Measurements from ENCODE around the gene AP3S2.
"Not testable (repeated sequence)": the region's sequence is repeated elsewhere in the genome, so short reads cannot be mapped to it uniquely, and the experiment has no call there.

The AP3S2 gene

DNA sequence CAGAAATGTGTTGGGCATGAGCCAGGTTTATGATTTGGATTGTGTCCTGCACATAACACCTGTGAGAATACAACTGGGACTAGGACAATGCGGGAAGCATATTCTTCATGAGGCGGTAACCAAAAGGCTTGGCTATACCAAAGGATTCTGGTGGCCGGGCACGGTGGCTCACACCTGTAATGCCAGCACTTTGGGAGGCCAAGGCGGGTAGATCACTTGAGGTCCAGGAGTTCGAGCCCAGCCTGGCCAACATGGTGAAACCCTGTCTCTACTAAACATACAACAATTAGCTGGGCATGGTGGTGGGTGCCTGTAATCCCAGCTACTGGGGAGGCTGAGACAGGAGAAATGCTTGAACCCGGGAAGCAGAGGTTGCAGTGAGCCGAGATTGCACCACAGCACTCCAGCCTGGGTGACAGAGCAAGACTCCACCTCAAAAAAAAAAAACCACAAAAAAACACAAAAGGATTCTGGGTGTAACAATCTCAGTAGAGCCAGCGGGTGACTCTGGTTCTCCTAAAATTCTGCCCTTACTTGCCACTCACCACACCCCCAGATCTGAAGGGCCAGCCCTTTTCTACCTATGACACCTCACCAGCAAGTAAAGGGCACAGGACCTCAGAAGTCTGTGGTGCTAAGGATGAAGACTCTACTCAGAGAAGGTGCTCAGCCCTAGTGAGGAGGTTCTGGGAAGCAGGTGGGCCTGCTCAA is 59.2 kb downstream of the AP3S2 start:
- DNase-seq (ENCODE audit: low read depth in 2 of 2), result not testable (repeated sequence)

DNA sequence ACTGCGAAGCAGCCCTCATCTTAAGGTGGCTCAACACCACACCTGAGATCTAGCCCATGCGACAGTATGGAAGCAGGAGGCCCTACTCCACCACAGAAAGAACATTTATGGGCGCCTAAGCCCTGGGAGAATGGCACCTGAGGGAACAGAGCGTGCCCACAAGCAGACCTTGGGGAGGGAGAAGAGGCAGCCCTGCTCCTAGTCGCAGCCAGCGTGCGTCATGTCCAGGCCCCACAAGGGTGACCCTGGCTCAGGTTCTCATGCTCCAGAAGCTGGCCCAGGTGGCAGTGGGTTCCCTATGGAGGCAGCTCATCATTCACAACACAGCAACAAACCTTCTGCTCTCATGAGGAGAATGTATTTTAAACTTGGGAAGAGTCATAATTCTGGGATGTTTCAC is 59.8 kb downstream of the AP3S2 start:
- no peak for DNase-seq (ENCODE audit: low read depth in 2 of 2)

DNA sequence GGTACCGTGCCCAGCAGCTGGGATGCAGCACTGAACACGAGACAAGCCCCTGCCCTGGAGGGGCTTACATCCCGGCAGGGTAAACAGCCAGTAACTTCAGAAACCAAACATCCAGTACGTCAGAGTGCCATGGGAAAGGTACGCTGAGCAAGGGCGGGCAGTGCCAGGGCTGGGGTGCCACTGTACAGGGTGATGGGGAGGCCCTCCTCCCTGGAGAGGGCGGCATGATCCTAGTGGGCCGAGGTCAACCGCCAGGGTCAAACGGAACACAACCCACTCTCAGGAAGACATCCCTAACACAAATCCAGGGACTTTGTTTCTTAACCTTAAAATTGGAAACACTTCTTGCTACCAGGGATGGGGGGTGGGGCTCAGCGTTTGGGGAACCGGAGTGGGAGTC is 63.2 kb downstream of the AP3S2 start:
- DNase-seq (ENCODE audit: low read depth in 2 of 2), result no peak

DNA sequence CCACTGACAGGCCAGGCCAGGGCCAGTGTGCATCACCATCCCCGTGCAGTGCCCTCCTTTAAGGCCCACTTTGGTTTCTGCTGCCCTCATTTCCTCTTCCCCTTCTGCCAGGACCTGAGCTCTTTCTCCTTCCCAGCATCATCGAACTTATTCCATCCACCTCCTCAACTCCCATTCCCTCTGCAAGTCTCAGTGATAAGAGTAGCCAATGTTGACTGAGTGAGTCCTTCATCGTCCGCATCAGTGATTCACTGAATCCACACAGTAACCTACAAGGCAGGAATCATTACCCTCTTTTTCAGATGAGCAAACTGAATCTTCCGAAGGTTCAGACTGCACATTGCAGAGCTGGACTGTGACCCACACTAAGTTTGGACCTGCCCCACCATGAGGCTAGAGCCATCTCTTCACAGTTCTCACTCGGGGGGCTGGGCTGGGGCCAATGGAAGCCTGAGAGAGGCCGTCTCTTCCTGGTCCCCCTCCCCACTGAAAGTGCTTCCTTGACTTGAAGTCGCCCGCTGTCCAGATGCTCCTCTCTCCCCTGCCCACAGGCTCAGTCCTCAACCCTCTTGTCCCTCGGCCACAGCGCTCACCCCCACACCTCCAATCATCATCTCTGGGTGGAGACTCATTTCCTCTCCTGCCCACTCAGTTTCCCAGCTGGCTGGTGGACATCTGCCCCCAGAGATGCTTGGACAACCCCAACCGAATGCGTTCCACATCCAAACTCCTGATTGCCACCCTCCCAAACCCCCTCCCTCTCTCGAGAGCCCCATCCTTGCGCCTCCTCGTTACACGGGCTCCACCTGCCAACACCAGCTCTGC is 64.0 kb downstream of the AP3S2 start:
- DNase-seq (ENCODE audit: low read depth in 2 of 2), result no peak

DNA sequence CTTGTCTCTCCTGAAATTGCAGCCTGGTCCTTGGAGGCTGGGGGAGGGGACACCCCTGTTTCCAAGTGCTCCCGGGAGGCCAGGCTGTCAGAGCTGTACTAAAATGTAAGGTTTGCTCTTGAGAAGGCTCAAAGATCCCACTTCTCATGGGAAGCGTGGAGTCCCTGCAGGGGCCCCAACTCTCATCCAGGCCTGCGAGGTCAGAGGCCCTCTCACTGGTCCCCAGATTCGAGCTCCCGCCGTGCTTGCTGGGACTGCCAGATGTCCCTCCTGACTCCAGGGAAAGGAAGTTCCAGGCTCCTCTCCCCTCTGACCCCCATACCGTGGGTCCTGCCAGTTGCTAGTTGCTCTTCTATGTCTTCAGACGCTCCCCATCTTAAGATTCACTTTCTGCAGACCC is 64.6 kb downstream of the AP3S2 start:
- DNase-seq (ENCODE audit: low read depth in 2 of 2), result no peak

DNA sequence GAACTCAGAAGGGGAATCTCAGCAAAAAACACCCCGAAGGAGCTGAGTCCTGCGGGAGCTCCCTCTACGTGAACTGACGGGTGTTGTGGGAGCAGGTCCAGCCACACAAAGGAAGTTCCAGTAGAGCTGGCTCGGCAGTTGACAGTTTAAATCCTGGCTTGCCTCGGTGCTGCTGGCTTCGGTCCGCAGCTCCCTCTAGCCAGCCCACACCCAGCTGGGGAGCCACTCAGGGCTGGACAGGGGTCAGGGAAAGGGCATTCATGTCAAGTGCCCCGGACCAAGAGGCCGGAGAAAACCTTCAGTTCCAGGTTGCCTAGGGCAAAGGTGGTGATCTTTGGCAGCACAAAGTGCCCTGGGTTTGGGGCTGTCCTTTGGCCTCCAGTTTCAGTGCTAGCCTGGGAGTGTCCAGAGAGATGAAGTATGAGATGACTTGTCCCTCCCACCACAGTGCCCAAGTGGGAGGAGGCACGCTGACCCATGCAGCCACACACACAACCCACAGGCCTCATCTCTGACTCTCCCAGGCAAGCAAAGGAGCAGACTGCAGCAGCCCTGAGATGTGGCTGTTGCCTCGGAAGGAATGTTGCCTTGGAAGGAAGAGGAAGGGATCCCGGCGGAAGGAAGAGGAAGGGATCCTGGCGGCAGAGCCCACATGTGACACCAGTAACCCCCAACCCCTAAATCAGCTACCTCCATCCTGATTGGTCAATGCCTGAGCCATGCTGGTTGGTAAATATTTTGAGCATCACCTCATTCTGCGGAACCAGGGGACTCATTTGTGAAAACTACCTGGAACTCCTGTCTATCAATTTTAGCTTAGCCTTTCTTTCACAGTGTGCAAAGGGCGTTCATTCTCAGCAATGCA is 65.3 kb downstream of the AP3S2 start:
- no peak for DNase-seq (ENCODE audit: low read depth in 2 of 2)

DNA sequence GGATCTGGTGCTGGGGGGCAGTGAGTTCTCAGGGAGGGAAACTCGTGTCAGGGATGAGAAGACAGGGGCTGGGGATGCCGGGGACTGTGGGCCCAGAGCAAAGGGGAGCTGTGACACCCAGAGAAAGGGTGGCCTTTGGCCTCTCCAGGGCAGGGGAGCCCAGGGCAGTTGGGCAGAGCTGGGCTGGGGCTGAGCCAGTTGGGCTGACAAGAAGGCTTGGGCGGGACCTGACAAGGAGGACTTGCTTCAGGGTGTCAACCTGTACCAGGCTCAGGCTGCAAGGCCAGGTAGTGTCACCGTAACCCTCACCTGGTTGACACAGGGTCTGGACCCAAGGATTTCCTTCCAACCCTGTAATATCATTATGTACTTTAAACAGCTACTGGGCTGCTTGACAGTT is 66.0 kb downstream of the AP3S2 start:
- DNase-seq (ENCODE audit: low read depth in 2 of 2), result no peak

DNA sequence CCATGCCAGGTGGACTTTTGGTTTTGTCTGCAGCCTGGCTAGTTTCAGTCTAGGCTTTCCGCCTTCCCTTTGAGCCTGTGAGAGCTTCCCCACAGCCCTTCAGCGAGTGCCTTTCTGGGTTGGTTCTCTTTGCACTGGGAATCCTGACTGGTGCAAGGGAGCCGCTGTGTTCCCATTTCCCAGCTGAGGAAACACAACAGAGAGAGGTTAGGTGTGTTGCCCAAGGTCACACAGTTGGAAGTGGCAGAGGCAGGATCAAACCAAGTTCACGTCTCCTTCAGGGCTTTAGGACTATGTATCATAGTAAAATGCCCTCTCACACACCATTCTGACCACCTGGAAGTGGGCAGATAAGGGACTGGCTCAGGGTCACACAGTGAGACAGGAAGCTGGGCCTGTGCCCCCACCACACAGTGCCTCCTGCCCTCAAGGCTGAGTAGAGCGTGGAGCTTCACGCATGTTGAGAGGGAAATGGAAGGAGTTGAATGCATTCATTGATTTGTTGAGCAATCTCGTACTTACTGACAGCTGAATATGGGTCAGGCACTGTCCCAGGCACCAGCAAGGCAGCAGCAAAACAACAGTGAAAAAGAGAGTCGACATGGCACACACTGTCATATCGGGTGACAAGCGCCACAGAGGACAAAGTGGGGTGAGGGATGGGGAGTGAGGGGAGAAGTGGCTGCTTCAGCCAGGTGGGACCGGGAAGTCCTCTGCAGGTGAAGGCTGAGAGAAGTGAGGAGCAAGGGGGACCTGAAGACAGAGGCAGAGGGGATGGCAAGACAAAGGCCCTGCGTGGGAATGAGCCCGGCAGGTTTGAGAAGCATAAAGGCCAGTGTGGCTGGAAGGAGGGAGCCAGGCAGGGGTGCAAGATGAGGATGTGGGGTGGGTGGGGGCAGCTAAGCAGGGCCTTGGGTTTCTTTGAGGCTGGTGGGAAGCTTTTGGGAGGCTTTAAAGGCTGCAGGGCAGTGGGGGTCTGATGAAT is 66.8 kb downstream of the AP3S2 start:
- DNase-seq (ENCODE audit: low read depth in 2 of 2), result no peak

DNA sequence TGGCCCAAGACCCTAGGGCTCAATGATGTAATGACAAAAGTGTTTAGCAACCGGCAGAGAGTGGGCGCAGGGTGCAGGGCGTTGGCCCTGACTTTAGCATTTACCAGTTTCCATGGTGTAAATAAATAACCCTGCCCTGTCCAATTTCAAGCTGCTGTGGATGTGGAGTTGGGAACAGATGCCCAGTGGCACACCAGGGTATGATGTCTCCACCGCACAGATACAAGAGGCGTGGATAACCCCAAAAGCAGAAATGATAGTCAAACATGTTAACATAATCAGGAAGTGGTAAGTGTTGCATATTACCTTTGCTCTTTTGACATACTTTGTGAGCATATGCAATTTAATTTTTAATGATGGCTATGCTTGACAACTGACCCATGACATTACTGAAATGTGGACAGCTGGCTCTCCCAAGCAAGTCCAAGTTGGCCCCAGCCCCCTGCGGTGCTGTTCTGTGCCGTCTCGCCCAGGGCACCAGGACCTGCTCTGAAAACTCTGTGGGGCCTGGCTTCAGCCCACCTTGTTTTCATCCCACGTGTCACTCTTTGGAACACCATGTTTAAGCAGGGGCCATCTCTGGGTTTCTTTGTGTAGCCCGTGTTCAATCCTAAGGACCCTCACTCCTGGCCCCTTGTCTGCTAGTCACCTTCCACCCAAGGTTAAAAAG is 68.4 kb downstream of the AP3S2 start:
- DNase-seq (ENCODE audit: low read depth in 2 of 2), result no peak

DNA sequence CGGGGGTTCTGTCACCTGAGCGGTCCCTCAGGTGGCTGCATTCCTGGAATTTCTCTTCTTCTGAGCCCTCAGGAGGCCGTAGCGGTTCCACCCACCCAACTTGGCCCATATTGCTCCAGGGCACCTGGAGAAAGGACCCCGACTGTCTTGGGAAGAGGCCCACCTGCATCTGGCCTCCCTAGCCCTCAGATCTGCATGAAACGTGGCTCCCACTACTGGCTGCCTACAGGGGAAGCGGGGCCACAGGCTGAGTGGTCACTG is 69.3 kb downstream of the AP3S2 start:
- no peak for DNase-seq (ENCODE audit: low read depth in 2 of 2)

DNA sequence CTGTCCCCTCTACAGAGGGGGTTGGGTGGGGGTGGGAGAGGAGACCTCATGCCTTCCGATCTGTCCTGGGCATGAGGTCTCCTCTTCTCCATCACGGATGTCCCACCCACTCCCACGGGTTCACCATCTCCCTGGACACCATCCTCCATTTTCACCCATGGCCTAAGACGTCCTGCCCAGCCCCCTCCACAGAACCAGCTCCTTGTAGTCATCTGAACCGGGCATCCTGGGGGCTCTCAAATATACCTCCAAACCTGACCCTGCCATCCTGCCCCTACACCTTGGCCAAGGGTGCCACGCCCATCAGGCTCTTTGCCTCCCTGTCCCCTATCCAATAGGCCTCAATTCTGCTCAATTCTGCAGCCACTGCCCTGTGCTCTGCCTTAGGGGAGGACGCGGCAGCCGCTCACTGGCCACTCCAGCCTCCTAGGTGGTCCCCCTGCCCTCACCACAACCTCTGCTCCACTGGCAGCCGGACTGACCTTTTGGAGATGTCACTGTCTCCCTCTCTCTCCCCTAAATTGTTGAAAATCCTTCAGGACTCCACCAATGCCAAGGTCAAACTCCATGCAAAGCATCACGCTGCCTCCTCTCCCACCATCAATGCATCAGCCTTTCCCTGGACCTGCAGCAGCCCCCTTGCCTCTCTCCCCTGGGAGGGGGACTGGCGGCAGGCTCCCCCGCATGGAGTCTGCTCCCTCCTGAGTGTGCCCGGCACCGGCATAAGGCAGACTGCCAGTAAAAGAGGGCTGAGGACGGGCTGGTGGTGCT is 69.8 kb downstream of the AP3S2 start:
- DNase-seq (ENCODE audit: low read depth in 2 of 2), result no peak

DNA sequence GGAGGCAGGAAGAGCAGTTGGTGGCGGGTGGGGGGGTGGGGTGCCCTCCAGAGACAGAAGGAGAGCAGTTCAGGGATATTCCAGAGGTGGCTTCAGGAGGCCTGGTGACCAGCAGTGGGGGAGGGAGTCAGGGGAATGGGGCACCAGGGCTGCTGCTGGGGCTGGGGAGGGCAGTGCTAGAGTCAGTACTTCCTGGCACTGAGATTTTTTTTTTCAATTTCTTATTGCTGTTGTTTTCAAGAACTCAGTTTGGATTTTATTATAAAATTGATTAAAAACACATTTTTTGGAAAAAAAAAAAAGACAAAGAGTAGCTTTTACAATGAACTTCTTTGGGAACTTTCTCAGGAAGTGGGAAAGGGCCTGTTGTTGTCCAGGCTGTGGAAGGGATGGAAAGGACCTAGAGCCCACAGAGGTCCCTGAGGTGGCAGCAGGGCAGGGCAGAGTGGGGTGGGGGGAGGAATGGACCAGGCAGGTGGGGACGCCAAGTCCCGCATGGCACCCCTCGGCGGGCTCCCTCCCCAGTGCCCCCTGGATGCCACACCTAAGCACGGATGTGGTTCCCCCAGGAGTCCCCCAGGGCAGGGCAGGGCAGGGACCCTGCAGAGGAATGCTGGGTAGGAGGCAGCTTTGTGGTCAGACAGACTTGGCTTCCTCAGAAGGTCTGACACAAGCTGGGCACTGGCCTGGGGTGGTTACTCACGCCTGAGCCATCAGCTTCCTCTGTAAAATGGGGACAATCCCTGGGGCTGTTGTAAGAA is 70.7 kb downstream of the AP3S2 start:
- no peak for DNase-seq (ENCODE audit: low read depth in 2 of 2)

DNA sequence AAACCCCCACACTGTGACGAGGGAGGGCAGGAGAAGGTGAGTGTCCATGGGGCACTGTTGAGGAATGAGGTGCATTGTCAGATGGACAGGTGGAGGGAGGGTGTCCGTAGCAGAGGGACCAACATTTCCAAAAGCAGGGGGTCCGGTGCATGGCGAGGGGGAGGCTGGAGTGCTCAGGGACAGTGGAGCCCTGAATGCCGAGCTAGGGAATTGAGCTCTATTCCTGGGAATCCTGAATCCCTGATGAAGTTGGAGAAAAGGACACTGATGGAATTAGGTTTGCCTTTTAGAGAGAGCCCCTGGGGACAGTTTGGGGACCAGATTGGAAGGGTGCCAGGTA is 71.2 kb downstream of the AP3S2 start:
- DNase-seq (ENCODE audit: low read depth in 2 of 2), result no peak

DNA sequence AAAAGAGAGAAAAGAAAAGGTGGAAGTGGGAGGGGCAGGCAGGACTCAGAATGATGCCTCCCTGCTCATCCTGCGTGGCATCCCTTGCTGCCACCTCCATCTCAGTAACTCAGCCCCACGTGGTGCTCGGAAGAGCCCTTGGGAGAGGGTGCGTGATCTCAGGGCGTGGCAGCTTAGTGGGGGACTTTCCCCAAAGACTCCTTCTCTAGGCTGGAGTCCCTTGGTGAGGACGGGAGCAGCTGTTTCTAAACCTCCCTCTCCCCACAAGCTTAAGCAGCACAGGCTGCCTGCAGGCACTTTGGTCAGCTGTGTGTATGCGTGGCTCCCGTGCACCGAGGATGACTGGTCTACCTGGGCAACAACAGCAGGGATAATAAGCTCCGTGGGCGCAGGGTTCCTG is 71.8 kb downstream of the AP3S2 start:
- DNase-seq (ENCODE audit: low read depth in 2 of 2), result no peak

DNA sequence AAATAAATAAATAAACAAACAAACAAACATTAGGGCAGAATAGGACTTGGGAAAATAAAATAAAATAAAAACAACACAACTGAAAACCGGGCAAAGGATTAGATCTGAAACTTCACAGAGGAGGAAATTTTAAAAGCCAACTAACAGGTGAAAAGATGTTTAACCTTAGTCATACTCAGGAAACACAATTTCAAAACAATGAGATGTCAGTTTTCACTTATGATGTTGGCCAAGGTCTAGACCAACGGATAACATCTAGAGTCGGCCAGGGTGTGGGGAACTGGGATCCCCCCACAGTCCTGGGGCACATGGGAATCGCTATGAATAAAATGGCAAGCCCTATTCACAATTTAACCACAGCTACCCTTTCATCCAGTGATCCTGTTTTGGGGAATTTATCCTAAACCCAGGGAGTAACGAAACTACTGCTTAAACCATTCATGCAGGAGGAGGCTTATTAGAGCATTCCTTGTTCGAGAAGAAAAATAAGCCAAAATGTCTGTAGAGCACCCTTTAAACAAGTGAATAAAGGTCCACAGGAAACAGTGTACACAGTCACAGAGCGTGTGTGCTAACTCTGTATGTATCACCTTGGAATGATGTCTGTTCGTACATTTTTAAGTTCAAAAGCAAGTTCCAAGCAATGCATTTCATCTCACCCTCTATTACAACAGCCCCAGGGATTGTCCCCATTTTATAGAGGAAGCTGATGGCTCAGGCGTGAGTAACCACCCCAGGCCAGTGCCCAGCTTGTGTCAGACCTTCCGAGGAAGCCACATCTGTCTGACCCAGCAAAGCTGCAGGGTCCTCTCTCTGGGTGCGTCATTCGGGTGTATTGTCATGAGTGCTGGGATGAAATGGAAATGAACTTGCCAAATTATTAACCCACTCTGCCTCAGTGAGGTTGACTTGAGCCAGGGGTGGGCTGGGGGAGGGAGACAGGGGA is 72.9 kb downstream of the AP3S2 start:
- DNase-seq (ENCODE audit: low read depth in 2 of 2), result no peak

DNA sequence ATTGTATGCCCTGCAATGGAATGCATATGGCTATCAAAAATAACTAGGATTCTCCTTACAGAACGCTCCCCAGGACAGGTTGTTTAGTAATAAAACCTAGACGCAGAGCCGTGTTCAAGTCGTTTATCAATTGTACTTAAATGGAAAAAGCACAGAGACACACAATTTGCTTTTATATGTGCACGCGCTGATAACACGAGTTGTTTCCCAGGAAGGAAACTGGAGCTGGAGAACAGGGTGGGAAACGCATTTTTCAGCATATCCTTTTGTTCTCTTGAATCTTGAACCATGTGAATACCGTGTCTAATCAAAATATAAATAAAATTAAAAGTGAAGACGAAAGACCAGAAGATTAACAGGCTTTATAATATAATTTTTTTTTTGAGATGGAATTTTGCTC is 75.5 kb downstream of the AP3S2 start:
- no peak for DNase-seq (ENCODE audit: low read depth in 2 of 2)

DNA sequence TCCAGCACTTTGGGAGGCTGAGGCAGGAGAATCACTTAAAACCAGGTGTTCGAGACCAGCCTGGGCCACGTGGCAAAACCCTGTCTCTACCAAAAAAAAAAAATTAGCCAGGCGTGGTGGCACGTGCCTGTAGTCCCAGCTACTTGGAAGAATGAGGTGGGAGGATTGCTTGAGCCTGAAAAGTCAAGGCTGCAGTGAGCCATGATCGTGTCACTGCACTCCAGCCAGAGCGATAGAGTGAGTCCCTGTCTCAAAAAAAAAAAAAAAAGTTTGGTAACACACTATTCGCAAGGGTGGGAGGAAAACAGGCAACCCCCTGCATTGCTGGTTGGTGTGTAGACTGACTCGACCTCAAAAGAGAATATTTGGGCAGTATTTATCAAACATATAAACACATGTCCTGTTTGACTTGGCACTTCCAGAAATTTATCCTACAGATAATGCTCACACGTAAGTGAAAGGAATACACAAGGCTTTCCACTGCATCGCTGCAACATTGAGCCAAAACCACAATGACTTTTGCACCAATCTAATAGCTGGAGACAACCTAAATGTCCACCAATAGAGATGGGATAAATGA is 76.0 kb downstream of the AP3S2 start:
- no peak for DNase-seq (ENCODE audit: low read depth in 2 of 2)

DNA sequence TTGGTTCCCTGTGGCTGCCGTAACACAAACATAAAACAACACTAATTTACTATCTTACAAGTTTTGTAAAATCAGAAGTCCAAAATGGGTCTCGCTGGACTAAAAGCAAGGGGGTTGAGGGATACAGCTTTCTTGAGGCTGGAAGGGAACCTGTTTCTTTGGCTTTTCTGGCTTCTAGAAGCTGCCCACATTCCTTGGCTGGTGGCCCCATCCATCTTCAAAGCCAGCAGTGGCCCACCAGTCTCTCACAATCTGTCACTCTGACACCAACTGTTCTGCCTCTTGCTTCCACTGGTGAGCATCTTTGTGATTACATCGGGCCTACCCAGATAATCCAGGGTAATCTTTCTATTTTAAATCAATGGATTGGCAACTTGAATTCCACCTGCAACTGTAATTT is 78.0 kb downstream of the AP3S2 start:
- no peak for DNase-seq (ENCODE audit: low read depth in 2 of 2)

Measured in activated CD8-positive, alpha-beta memory T cell treated with anti-CD3 and anti-CD28 coated beads for 4 hours (primary cell).